Measurements from ENCODE around the gene DLGAP4.
A peak's percentile ranks its signal among the peaks of the same experiment; 100 is the strongest.

The DLGAP4 gene

DNA sequence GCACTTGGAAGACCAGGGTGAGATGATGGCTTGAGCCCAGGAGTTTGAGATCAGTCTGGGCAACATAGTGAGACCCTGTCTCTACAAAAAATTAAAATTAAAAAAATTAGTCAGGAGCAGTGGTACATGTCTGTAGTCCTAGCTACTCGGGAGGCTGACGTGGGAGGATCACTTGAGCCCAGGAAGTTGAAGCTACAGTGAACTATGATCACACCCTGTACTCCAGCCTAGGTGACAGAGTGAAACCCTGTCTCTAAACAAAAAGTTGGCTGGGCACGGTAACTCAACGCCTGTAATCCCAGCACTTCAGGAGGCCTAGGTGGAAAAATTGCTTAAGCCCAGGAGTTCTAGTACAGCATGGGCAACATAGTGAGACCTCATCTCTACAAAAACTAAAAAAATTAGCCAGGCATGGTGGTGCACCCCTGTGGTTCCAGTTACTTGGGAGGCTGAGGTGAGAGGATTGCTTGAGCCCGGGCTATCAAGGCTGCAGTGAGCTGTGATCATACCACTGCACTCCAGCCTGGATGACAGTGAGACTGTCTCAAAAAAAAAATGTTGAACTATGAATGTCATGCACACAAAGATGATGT, 174.4 kb downstream of the DLGAP4 start:
- no peak for DNase-seq

DNA sequence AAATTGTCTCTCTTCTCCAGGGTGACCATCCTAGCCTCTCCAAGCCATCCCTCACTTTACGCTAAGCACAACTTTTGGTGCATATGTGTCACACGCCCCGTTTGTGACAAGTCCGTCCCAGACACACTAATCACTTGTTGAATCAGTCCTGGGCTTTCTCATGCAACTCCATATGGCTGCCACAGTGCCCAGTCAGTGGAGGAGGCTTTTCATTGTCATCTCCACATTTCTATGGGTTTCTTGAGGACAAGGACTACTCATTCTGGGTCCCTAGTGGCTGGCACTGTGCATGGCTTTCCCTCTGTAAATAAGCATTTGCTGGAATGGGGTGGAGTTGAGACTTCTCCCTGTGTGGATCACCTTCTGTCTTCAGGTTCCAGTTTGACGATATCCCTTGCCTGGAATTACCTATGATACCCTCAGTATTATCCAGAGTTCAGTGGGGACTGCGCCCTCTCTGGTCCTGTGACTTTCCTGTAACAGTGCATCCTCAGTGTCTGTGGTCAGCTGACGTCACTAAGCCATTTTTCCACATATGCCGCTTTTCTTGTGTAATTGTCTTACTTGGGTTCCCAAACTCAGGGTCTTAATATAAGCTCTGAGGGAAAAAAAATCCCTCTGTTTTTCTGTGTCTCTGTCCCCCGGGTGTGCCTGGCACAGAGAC, 175.4 kb downstream of the DLGAP4 start:
- no peak for DNase-seq

DNA sequence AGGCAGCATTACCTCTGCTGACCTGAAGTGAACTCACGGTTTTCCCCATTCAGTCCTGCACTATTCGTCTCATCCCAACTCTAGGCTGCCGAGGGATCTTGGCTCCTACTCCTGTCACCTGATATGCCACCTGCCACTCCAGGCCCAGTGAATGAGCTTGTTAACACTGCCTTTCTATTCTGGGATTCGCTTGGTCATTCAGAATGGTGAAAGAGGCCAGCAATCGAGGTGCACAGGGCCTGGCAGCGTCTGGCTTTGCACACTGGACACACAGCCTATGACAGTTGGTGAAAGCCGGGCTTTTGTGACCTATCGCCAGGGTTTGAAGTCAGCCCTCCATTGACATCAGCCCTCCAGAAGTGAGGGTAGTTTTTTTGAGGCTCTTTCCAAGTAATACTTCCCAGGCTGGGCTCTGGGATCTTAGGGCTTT, 175.9 kb downstream of the DLGAP4 start:
- no peak for DNase-seq

DNA sequence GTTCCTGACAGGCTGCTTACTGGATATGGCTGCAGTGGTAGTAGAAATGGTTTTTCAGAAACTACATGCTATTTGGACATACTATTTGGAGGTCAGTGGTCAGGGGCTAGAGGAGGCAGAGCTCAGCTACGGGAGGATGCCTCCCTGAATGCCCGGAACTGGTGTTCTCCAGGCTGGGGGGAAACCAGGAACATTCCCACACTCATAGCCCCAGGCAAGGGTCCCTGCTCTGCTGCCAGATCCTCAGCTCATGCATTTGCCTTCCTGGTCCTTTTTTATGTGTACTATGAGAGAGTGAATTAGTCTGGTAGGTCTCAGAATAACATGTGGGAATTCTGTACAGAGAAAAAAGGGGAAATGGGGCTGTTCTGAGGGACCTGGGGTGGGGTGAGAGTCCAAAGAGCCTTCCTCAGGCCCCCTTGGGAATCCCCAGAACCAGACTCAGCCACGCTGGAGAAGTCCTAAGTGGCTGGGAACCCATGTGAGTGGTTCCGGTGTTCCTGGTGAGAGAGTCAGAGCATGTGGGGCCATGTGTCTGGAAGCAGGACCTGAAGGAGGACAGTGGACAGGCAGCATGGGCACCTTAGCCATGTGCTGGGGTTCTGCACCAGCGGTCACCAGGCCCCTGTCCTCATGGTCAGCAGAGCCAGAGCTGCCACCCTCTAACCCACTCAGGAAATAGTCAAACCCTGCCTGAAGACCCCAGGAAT, 177.2 kb downstream of the DLGAP4 start:
- DNase-seq: no peak

DNA sequence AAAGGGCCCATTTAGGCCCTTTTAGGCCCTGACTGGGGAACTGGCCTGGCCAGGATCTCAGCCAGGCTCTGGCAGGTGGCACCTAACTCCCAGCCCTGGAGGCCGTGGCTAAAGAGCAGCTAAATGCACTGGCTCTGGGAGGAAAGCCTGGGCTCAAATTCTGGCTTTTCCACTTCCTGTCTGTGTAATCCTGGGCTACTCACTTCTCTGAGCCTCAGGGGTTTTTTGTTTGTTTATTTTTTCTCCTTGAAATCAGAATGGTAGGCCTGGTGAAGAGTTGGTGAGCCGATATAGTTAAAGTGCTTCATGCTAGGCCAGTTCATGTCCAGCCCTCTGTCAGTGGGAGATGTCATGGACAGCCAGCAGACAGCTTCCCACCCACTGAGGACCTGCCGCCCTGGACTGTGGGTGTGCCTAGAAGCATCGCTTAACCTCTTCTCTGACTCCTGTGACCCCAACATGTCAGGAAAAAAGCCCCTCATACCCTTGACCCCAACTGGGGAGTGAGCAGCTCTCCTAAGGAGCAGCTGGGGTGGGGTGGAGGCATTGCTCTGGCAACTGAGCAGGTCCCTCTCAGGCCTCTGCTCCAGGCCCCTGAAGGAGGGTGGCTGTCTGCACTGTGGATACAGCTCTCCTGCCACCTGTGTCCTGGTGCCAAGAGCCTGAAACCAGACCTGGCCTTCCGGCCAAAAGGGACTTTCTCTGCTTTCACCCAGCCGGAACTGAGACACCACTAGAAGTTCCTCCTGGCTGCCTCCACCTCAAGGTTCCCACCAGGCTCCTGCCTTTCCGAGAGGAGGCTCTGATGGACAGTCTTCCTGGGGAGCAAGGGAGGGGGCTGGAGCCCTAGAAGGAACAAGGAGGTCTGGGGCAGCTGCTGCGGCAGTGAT, 178.0 kb downstream of the DLGAP4 start:
- DNase-seq: no peak

DNA sequence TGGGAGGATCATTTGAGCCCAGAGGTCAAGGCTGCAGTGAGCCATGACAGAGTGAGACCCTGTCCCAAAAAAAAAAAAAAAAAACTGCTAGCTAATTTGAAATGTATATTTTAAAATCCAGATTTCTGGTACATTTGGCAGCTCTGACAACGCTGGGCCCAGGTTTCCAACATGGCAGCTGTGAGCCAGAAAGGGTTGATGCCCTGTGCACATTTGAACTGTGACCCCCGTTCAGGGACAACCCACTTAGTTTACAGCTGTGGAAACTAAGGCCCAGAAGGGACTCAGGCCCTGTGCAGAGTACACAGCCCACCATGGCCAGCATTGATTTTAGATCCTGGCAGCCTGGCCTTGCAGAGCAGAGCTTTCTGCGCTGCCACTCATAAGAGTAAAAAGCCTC, 179.1 kb downstream of the DLGAP4 start:
- DNase-seq: no peak

DNA sequence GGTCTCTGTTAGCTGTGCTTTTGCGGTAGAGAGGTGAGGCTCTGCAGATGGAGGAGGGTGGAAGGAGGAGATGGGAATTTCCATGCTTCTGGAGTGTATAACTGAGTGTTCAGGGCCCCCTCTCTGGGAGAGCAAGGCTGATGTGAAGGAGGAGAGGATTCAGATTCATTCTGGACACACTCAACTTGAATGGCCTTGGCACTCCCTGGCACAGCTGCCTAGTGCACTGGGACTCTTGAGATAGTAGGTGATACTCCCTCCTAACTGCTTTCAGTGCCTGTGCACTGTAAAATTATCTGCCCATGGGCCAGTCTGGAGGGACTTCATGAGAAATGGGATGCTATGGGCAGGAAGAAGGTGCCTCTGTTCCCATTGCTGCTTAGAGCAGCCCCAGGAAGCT, 180.9 kb downstream of the DLGAP4 start:
- DNase-seq: no peak

DNA sequence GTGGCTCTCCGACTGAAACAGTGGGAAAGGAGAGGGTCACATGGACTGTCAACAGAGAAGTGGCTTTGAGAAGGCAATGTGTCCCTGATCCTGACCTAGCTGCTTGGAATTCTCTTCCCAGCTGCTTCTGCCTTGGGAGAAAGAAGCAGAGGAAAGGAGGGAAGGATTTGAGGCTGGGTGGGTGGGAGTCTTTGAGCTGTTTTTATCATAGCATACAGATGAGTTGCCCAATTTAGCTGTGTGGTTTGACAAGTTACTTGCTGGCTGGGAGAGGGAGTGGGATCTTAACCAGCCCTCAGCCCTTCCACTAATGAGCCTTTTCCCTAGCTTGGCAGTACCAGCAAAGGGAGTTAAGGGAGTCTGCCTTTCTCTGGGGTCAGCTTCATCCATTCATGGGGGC, 184.1 kb downstream of the DLGAP4 start:
- no peak for DNase-seq

DNA sequence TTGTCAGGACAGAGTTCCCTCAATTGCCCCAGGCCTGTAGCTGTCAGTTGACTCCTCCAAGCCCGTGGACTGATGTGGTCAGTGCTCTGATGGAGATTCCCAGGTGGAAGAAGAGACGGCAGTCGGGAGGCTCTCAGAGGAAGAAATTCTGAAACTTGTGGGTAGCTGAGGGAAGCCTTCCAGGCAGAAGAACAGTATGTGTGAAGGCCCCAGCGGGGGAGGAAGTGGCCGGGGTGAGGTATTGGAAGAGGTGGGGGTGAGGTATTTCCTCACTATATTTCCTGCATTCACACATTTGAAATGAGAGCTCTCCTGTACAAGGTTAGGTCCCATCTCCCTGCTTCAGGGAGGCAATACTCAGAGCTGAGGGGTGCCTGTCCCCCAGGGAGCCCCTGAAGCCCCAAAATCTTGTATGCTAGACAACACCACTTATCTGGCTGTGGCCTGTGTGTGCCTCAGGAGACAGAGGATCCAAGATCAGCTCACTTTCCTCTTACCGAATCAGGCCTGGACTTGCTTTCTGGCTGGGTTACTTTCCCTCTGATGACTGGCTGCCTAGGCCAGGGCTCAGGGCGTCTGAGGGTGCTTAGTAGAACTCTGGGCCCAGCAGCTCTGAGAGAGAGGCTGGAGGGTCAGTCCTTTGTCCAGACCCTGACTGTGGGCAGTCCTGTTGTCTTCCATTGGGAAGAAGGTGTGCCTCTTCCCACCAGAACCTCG, 185.9 kb downstream of the DLGAP4 start:
- peak; percentile 20 for DNase-seq

DNA sequence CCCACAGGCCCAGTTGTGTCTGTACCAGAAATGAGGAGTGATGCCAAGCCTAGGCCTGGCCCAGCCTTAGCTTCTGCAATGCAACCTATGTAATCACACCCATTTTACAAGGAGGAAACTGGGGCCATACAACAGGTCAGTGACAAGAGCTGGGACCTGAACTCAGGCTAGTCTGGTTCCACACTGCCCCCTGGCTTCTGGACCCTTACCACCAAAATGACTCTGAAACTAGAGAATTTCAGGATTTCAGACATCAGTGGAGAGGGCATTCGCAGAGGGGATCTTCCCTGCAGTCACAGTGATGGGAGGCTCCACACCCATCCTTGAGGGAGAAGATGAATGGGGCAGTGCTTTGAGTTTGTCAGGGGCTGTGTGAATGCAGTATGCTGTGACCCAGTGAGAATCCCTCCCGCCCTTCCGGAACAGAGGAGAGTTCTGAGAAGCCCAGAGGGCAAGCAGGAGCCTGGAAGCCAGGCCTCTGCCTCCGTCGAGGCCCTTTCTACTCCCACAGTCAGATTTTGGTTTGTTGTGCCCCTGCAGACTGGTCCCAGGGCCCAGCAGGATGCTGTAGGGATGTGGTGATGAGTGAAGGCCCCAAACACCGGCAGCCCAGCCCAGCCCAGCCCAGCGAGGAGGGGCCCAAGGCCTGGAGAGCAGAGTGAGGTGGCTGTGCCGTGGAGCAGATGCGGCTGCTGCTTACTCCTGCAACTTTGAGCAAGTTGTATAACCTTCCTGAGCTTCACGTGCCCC, 187.1 kb downstream of the DLGAP4 start:
- no peak for DNase-seq

DNA sequence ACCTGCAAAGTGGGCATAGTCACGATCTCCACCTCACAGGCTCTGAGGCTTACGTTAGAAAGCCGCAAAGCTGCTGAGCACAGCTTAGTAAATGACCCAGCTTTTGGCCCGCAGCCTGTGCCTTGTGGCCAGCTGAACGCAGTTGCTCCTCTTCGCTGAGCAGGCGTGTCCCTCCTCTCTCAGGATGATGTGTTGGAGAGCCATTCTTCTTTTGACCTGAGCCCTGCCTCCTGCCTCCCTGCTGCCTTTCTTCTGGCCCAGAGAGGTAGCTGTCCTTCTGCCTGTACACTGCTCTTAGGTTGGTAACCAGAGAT, 187.6 kb downstream of the DLGAP4 start:
- DNase-seq: no peak

DNA sequence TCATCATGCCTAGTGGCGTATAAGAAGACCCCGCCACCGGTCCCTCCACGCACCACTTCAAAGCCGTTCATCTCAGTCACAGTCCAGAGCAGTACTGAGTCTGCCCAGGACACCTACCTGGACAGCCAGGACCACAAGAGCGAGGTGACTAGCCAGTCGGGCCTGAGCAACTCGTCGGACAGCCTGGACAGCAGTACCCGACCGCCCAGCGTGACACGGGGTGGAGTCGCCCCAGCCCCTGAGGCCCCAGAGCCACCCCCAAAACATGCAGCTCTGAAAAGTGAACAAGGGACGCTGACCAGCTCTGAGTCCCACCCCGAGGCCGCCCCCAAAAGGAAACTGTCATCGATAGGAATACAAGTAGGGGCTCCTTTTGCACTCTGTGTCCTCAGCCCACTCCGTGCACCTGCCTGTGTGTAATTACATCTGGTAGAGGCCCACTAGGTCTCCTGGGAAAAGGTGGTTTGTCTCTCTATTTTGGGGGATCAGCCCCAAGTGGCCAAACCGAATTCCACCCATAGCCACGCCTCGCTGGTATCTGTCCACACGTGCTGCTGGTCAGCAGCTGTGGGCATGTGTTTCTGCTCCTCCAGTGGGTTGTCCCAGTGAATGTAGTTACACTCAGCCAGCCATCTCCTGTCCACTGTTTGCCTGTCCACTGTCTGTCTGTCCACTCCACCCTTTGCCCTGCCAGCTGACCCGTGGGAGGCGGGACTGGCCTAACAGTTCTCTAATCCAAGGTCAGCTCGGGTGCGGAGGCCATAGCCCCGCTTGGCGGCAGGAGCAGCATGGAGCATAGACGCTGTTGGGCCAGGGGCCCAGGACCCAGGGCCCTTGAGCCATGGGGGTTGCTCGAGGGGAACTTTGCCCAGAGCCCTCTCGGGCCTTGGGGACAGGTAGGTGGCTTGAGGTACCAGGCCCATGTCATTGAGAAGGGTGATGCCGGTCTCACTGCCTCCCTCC, 190.8 kb downstream of the DLGAP4 start:
- DNase-seq: no peak

DNA sequence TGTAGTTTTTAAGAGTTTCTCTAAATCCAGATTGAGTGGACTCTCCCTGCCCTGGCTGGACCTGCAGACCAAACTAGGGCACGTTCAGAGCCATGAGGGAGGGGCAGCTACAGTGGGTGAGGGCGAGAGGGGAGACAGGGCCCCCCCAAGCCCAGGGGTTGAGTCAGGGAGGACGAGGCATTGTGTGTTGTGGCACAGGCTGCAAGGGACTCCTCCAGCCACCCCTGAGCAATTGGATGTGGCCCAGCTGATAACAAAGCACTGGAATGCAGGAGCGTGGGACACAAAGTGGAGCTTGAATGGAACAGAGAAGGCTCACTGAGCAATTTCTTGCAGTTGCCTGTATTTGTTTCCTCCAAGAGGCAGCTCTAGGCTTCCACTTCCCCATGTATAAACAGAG, 191.7 kb downstream of the DLGAP4 start:
- DNase-seq: no peak

DNA sequence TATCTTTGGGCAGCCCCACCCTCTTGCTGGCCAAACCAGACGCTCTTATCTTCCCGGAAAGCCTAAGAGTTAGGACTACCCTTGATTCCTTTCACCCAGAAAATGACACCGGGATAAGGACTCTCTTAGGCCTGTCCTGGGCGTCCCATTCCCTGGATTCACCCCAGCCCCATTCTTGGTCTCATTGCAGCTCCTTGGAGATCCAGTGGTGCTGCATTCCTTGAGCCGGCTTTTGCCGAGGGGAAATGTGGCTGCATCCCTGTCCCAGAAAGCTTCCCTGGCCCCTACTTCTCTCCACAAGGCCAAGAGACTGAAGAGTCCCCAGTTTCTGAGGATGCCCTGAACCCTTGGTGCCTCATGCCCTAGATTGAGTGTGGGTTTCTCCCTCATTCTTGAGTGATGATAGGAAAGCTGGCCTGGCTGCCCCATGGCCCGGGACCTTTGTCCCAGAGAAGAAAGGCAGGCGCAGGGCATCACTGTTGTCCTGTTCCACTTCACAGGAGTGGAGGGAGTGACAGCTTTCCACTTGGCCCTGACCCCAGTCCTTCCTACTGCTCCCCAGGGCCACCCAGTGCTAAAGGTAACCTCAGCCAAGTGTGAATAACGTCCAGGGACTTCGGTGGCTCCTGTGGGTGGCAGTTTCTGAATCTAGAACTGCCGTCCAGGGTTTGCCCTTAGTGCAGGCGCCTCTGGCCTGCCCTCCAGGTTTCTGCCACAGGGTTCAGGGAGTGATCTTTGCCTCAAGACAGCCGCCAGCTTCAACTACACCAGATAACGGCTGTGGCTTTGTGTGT, 192.4 kb downstream of the DLGAP4 start:
- DNase-seq: no peak

DNA sequence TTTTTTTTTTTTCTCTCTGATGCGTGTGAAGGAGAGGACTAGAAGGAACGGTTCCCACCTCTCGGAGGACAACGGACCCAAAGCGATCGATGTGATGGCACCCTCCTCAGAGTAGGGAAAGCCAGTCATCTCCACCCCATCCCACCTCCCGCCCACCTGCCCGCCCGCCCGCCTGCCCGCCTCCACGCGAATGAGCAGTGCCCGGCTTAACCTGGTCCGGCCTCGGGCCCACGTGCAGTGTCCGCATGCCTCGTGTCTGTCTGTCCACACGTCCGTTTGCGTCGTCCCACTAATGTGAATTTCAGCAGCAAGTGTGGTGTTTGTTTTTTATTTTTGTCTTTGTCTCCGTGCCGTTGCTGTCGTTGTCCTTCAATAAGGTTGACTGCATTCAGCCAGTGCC, 193.1 kb downstream of the DLGAP4 start:
- no peak for DNase-seq

DNA sequence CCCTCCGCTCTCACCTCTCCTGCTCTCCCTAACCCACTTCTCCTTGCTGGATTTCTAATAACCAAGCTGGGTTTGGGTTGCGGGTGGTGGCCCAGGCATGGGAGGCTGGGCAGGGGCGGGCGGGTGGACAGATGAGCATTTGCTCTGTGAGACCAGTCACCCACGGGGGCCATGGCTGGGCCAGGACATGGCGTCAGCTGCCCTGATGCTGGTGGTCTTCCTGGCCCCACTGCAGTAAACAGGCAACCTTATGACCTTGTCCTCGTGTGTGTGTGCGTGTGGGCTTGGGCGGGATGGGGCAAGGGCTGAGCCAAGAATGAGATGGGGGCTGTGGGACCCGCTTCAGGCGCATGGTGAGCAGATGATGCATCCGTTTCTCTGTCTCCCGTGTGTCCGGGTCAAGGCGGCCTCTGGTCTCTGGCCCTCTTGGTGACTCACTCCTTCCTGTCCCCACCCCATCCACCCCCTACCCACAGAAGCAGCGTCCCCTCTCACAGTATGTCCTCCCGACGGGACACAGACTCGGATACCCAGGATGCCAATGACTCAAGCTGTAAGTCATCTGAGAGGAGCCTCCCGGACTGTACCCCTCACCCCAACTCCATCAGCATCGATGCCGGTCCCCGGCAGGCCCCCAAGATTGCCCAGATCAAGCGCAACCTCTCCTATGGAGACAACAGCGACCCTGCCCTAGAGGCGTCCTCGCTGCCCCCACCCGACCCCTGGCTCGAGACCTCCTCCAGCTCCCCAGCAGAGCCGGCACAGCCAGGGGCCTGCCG, 193.8 kb downstream of the DLGAP4 start:
- no peak for DNase-seq

DNA sequence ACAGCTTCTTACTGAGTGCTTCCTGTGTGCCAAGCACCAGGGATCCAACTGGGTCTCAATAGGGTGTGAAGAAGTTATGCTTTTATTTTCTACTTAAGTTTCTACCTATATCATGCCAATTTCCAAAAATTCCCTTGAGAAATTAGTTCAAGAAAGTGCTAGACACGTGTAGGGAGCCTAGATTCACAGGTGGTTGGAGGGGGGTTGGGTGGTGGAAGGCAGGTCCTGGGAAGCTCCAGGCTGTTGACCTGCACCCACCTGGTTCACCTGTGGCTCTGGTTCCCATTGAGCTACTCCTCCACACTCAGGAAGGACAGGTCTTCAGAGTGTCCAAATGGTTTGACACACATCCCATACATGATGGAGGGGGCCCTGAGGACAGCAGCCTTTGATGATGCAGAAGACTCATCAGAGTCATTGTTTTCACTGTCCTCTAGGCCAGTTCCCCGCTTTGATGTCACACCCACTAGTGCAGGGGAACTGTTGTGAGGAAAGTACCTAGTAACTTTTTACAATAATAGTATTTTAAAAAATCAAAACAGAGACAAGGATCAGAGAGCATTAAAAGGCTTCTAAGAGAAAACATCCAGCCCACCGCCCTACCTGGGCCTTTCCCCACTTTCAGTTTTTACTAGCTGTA, 195.3 kb downstream of the DLGAP4 start:
- DNase-seq: peak; percentile 8

DNA sequence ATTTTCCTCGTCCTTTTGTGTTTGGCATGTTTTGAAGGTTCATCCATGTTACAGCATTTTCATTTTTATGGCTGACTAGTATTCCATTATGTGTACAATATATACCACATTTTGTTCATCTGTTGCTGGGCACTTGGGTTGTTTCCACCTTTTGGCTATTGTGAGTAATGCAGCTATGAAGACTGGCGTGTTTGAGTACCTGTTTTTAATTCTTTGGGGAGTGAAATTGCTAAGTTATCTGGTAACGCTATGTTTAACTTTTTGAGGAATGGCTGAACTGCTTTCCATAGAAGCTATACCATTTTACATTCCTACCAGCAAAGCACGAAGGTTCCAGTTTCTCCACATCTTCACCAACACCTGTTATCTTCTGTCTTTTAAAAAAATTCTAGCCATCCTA, 198.2 kb downstream of the DLGAP4 start:
- no peak for DNase-seq

DNA sequence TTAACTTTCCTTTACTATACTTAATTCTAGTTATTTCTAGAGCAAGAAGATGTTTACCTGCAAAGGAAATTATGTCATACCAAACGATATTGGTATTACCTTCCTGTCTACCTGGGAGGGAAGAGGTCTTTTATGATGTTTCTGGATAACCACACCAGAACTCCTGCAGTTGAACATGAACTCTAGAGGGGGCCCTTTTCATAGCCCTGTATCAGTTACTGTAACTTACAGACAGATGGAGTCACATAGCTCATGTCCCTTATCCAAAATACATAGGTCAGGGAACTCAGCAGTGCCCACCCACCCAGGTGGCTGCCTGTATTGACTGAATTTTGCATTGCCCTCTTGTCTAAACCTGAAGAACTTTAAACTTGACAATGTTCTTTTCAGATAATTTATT, 200.1 kb downstream of the DLGAP4 start:
- no peak for DNase-seq

All from stimulated activated naive CD4-positive, alpha-beta T cell treated with Interleukin-2 at 50 U/mL for 16 hours (primary cell).